Neural cell (in vitro differentiated cells): ENCODE data around the gene SLC27A2. TPM values are rescaled to one million over a fixed set of nuclear protein-coding genes. Genes with fewer than 3 reads are reported as not detected.

Experiments
- H2AFZ ChIP-seq: fragments of 200-600, 300-800 bp; sonication (generic), shearing (Covaris generic); 2 replicates; pipeline ENCODE4 v1.6.0; 2014; ENCODE audit warnings: low read depth, mild to moderate bottlenecking, antibody characterized with exemption, low read length, moderate library complexity
- H3F3A ChIP-seq: fragments of 200-600 bp; shearing (Covaris generic); 2 replicates; pipeline ENCODE4 v1.6.1; 2016; ENCODE audit warnings: mild to moderate bottlenecking, moderate library complexity, mixed read lengths, antibody characterized with exemption, low read length; ENCODE audit not compliant: insufficient read depth, poor library complexity, severe bottlenecking
- H3K27ac ChIP-seq: fragments of 200-600, 300-800 bp; sonication (generic), shearing (Covaris generic); 2 replicates; pipeline ENCODE4 v1.5.1; 2014; ENCODE audit warnings: mild to moderate bottlenecking, low read length, moderate library complexity
- H3K27me3 ChIP-seq: fragments of 300-800, 200-600 bp; sonication (generic), shearing (Covaris generic); 2 replicates; pipeline ENCODE4 v1.6.0; 2014; ENCODE audit warnings: mild to moderate bottlenecking, low read depth, low read length, moderate library complexity; ENCODE audit not compliant: insufficient read depth
- H3K36me3 ChIP-seq: fragments of 300-800, 200-600 bp; sonication (generic), shearing (Covaris generic); 2 replicates; pipeline ENCODE4 v1.5.1; 2014; ENCODE audit warnings: mild to moderate bottlenecking, antibody characterized with exemption, low read length, moderate library complexity; ENCODE audit not compliant: insufficient read depth
- H3K4me2 ChIP-seq: fragments of 300-800, 200-600 bp; sonication (generic), shearing (Covaris generic); 2 replicates; pipeline ENCODE4 v1.6.0; 2014; ENCODE audit warnings: mild to moderate bottlenecking, low read length
- H3K4me3 ChIP-seq: fragments of 300-800, 200-600 bp; sonication (generic), shearing (Covaris generic); 2 replicates; pipeline ENCODE4 v1.5.1; 2014; ENCODE audit warnings: mild to moderate bottlenecking, low read length, moderate library complexity
- H3K79me2 ChIP-seq: fragments of 200-600 bp; shearing (Covaris generic); replicated peaks from 2 replicates; pipeline ENCODE4 v1.6.0; 2014; ENCODE audit warnings: mild to moderate bottlenecking, low read length, moderate library complexity; ENCODE audit not compliant: insufficient read depth
- H3K9ac ChIP-seq: fragments of 300-800, 200-600 bp; sonication (generic), shearing (Covaris generic); 2 replicates; pipeline ENCODE4 v1.6.1; 2016; ENCODE audit warnings: mild to moderate bottlenecking, low read length, mixed read lengths
- H3K9me2 ChIP-seq: fragments of 200-600 bp; shearing (Covaris generic); 2 replicates; pipeline ENCODE4 v1.6.1; 2016; ENCODE audit warnings: mild to moderate bottlenecking, low read length, mixed read lengths; ENCODE audit not compliant: insufficient read depth
- H3K9me3 ChIP-seq: fragments of 200-600, 300-800 bp; sonication (generic), shearing (Covaris generic); 2 replicates; pipeline ENCODE4 v1.6.1; 2016; ENCODE audit warnings: mild to moderate bottlenecking, mixed run types, low read length, moderate library complexity, mixed read lengths
- H4K20me1 ChIP-seq: fragments of 200-600 bp; shearing (Covaris generic); 2 replicates; pipeline ENCODE4 v1.6.1; 2016; ENCODE audit warnings: mild to moderate bottlenecking, mixed run types; ENCODE audit not compliant: insufficient read depth
- EP300 ChIP-seq: fragments of 450-650 bp; conservative IDR thresholded peaks from 2 replicates; pipeline ENCODE4 v1.6.1; 2014; ENCODE audit warnings: antibody characterized with exemption, mild to moderate bottlenecking, moderate library complexity; ENCODE audit not compliant: poor library complexity, severe bottlenecking
- EZH2 ChIP-seq: fragments of 200-600, 300-800 bp; shearing (Covaris generic), sonication (generic); IDR thresholded peaks from 2 replicates; pipeline ENCODE4 v1.6.1; 2014; ENCODE audit warnings: antibody characterized with exemption, low read length, borderline replicate concordance, mild to moderate bottlenecking; ENCODE audit not compliant: insufficient read depth, poor library complexity, severe bottlenecking
- MXI1 ChIP-seq: fragments of 450-650 bp; conservative IDR thresholded peaks from 2 replicates; pipeline ENCODE4 v1.6.1; 2014; ENCODE audit warnings: antibody characterized with exemption, mild to moderate bottlenecking; ENCODE audit not compliant: poor library complexity, severe bottlenecking
- POLR2AphosphoS5 ChIP-seq: IDR thresholded peaks from 2 replicates; pipeline ENCODE4 v1.6.1; 2012
- RAD21 ChIP-seq: fragments of 450-650 bp; conservative IDR thresholded peaks from 2 replicates; pipeline ENCODE4 v1.6.1; 2014; ENCODE audit warnings: antibody characterized with exemption, mild to moderate bottlenecking, moderate library complexity
- SMC3 ChIP-seq: fragments of 450-650 bp; conservative IDR thresholded peaks from 2 replicates; pipeline ENCODE4 v1.6.1; 2014; ENCODE audit warnings: antibody characterized with exemption, mild to moderate bottlenecking, moderate library complexity; ENCODE audit not compliant: poor library complexity
- TAF1 ChIP-seq: IDR thresholded peaks from 2 replicates; pipeline ENCODE4 v1.6.1; 2012; ENCODE audit warnings: low read depth
- polyA plus RNA-seq: library from polyadenylated mRNA; depleted of rRNA; stranded (reverse); fragments of >200 nt; gene quantifications from 2 replicates; pipeline ENCODE4 v1.2.3, GENCODE V29; 2014
- TF ChIP-seq, protein P1 (sequence below): IDR thresholded peaks from 2 replicates; pipeline ENCODE4 v1.6.1; 2012; ENCODE audit warnings: borderline replicate concordance
- TF ChIP-seq, protein P2 (sequence below): fragments of 450-650 bp; IDR thresholded peaks from 2 replicates; pipeline ENCODE4 v1.5.1; 2014; ENCODE audit warnings: antibody characterized with exemption, mild to moderate bottlenecking, moderate library complexity; ENCODE audit not compliant: poor library complexity, severe bottlenecking

The SLC27A2 gene
- polyA plus RNA-seq, 1 donor from 2014 or later = 3.5 TPM

DNA sequence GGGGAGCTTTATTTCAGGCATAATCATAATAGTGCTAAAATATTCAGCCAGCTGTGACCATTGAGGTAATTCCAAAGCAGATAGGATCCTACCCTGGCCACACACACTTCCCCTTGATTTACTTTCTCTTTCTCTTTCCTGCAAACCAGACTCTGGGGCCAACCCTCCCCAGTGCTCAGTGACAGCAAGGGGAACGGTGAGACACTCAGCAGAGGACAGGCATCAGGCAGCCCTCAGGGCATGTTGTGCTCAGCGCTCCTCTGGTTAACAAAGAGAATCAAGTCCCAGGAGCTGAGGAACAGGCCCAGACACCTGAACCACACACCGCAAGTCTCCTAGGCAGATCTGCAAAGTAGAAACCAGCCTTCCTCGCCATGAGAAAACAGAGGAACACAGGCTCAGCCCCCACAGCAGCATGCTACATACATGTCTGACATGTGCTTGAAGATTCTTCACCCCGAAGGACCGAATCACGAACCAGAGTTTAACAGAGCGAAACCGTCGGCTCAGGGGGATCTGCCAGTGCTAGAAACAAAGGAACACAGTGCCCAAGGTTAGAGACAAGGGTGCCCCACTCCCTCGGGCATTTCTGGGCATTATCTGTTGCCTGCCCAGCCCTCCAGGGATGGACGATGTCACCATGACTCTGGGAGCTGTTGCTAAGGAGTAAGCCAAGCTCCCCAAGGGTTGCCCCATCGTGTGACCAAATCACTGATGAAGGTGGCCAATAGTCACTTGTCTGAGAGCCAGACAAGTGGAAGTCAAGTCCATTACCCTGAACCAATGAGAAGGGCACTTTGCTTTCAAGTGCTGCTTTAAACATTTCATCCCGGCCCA is 66.0 kb downstream of the SLC27A2 start:
- Histone ChIP-seq H4K20me1 (no peaks in the 10 kb centered on the region), H3K4me3 (no peak overlapping the region), H3K27me3 (no peaks in the 10 kb centered on the region), H3F3A (no peaks in the 10 kb centered on the region), H3K27ac (no peak overlapping the region), H3K9me3 (no peaks in the 10 kb centered on the region), H3K4me2 (no peak overlapping the region), H3K9me2 (no peaks in the 10 kb centered on the region), H3K9ac (no peak overlapping the region), H2AFZ (no peak overlapping the region), H3K79me2 (no peaks in the 10 kb centered on the region), H3K36me3 (no peaks in the 10 kb centered on the region)
- TF ChIP-seq EZH2 = no peak
- no peak for TF ChIP-seq EP300
- TF ChIP-seq, protein P1, sequence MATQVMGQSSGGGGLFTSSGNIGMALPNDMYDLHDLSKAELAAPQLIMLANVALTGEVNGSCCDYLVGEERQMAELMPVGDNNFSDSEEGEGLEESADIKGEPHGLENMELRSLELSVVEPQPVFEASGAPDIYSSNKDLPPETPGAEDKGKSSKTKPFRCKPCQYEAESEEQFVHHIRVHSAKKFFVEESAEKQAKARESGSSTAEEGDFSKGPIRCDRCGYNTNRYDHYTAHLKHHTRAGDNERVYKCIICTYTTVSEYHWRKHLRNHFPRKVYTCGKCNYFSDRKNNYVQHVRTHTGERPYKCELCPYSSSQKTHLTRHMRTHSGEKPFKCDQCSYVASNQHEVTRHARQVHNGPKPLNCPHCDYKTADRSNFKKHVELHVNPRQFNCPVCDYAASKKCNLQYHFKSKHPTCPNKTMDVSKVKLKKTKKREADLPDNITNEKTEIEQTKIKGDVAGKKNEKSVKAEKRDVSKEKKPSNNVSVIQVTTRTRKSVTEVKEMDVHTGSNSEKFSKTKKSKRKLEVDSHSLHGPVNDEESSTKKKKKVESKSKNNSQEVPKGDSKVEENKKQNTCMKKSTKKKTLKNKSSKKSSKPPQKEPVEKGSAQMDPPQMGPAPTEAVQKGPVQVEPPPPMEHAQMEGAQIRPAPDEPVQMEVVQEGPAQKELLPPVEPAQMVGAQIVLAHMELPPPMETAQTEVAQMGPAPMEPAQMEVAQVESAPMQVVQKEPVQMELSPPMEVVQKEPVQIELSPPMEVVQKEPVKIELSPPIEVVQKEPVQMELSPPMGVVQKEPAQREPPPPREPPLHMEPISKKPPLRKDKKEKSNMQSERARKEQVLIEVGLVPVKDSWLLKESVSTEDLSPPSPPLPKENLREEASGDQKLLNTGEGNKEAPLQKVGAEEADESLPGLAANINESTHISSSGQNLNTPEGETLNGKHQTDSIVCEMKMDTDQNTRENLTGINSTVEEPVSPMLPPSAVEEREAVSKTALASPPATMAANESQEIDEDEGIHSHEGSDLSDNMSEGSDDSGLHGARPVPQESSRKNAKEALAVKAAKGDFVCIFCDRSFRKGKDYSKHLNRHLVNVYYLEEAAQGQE = no peak
- TF ChIP-seq, protein P2, sequence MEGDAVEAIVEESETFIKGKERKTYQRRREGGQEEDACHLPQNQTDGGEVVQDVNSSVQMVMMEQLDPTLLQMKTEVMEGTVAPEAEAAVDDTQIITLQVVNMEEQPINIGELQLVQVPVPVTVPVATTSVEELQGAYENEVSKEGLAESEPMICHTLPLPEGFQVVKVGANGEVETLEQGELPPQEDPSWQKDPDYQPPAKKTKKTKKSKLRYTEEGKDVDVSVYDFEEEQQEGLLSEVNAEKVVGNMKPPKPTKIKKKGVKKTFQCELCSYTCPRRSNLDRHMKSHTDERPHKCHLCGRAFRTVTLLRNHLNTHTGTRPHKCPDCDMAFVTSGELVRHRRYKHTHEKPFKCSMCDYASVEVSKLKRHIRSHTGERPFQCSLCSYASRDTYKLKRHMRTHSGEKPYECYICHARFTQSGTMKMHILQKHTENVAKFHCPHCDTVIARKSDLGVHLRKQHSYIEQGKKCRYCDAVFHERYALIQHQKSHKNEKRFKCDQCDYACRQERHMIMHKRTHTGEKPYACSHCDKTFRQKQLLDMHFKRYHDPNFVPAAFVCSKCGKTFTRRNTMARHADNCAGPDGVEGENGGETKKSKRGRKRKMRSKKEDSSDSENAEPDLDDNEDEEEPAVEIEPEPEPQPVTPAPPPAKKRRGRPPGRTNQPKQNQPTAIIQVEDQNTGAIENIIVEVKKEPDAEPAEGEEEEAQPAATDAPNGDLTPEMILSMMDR = no peak
- TF ChIP-seq RAD21 = no peak
- TF ChIP-seq POLR2AphosphoS5 = no peak
- no peak for TF ChIP-seq TAF1
- no peak for TF ChIP-seq SMC3
- no peak for TF ChIP-seq MXI1

DNA sequence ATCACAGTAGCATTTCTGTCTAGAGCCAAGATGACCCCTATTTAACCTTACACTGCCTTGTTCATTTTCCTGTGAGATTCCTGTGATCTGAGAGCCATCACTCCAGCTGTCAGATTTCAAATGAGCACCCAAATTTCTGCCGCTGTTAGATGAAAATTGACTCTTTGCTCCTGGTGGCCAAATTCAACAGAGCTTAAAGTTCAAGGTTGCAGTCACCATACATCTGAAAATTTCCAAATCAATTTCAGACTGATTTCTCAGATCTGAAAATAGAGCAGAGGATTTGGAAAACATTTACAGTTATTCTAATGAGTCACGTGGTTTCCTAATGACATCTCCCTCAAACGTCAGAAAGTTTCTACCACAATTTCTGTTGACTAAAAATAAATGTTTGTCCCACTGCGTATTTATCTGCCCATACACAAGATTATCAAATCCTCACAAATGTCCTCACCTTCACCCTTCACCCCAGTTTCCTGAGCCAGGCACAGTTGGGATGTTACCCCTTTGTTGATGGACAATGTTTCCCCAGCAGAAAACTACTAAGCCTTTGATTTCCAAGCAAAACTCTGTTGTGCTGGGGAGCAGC is 67.1 kb downstream of the SLC27A2 start:
- TF ChIP-seq, protein P1 = no peak
- TF ChIP-seq, protein P2 = no peak
- TF ChIP-seq POLR2AphosphoS5 (no peak), RAD21 (no peak), EZH2 (no peak), SMC3 (no peak)
- Histone ChIP-seq H2AFZ (no peak overlapping the region), H3K27ac (no peak overlapping the region), H3K27me3 (no peaks in the 10 kb centered on the region), H4K20me1 (no peaks in the 10 kb centered on the region), H3K9me2 (no peaks in the 10 kb centered on the region), H3K4me2 (no peak overlapping the region), H3K79me2 (no peaks in the 10 kb centered on the region), H3K4me3 (no peak overlapping the region), H3F3A (no peaks in the 10 kb centered on the region), H3K36me3 (no peaks in the 10 kb centered on the region), H3K9me3 (no peaks in the 10 kb centered on the region), H3K9ac (no peak overlapping the region)
